Loucy (cell line): ENCODE data around the gene SELENOF.

Experiments
- H2AFZ ChIP-seq: fragments of 200-600 bp; sonication (generic); 2 replicates; pipeline ENCODE4 v1.6.0; 2016; ENCODE audit warnings: antibody characterized with exemption, mild to moderate bottlenecking, low read length, moderate library complexity
- H3F3A ChIP-seq: fragments of 200-600 bp; 2 replicates; pipeline ENCODE4 v1.6.0; 2016; ENCODE audit warnings: antibody characterized with exemption, low read depth, mild to moderate bottlenecking
- H3K27me3 ChIP-seq: fragments of 200-600 bp; sonication (generic); 2 replicates; pipeline ENCODE4 v1.6.1; 2014; ENCODE audit warnings: low read length, mild to moderate bottlenecking; ENCODE audit not compliant: insufficient read depth, poor library complexity, severe bottlenecking
- H3K36me3 ChIP-seq: fragments of 200-600 bp; sonication (generic); 2 replicates; pipeline ENCODE4 v1.6.1; 2016; ENCODE audit warnings: low read length; ENCODE audit not compliant: insufficient read depth
- H3K4me1 ChIP-seq: fragments of 200-600 bp; sonication (generic); 2 replicates; pipeline ENCODE4 v1.5.1; 2014; ENCODE audit warnings: low read length, mild to moderate bottlenecking; ENCODE audit not compliant: insufficient read depth, poor library complexity, severe bottlenecking
- H3K4me2 ChIP-seq: fragments of 200-600 bp; sonication (generic); 2 replicates; pipeline ENCODE4 v1.6.0; 2014; ENCODE audit warnings: antibody characterized with exemption, low read length, low read depth, mild to moderate bottlenecking; ENCODE audit not compliant: poor library complexity, severe bottlenecking
- H3K4me3 ChIP-seq: fragments of 200-600 bp; sonication (generic); 2 replicates; pipeline ENCODE4 v1.5.1; 2014; ENCODE audit warnings: low read length, mild to moderate bottlenecking, mixed read lengths; ENCODE audit not compliant: poor library complexity, severe bottlenecking
- H3K79me2 ChIP-seq: fragments of 200-600 bp; sonication (generic); 2 replicates; pipeline ENCODE4 v1.6.1; 2014; ENCODE audit warnings: low read length; ENCODE audit not compliant: insufficient read depth
- H3K9ac ChIP-seq: fragments of 200-600 bp; sonication (generic); 2 replicates; pipeline ENCODE4 v1.6.0; 2014; ENCODE audit warnings: mild to moderate bottlenecking, low read depth, low read length, moderate library complexity; ENCODE audit not compliant: poor library complexity, severe bottlenecking
- H3K9me2 ChIP-seq: fragments of 200-600 bp; sonication (generic); replicated peaks from 2 replicates; pipeline ENCODE4 v1.6.1; 2016; ENCODE audit warnings: low read depth, low read length, mixed read lengths
- H3K9me3 ChIP-seq: fragments of 200-600 bp; sonication (generic); 2 replicates; pipeline ENCODE4 v1.6.1; 2014; ENCODE audit warnings: mild to moderate bottlenecking, antibody characterized with exemption, low read length, low read depth; ENCODE audit not compliant: insufficient read depth
- H4K20me1 ChIP-seq: fragments of 200-600 bp; sonication (generic); 2 replicates; pipeline ENCODE4 v1.6.0; 2014; ENCODE audit warnings: antibody characterized with exemption, low read length, mild to moderate bottlenecking; ENCODE audit not compliant: insufficient read depth, poor library complexity, severe bottlenecking
- EZH2phosphoT487 ChIP-seq: fragments of 200-600 bp; IDR thresholded peaks from 2 replicates; pipeline ENCODE4 v1.6.1; 2018; ENCODE audit warnings: antibody characterized with exemption, mild to moderate bottlenecking, moderate library complexity, borderline replicate concordance
- TF ChIP-seq, protein P1 (sequence below): fragments of 200-600 bp; sonication (generic); conservative IDR thresholded peaks from 2 replicates; pipeline ENCODE4 v1.5.1; 2014; ENCODE audit warnings: mild to moderate bottlenecking, antibody characterized with exemption, low read length

Gene SELENOF

DNA sequence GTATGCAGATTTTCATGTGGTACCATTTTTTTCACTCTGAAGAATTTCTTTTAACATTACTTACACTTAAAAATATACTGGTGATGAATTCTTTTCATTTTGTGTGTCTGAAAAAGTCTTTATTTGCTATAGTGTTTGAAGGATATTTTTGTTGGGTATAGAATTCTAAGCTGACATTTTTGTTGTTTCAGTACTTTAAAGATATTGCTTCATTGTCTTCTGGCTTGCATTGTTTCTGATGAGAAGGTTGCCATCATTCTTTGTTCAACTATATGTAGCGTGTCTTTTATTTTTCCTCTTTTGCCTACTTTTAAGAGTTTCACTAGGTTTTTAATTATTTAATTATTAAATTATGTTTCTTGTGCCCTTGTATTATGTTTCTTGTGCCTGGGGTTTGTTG lies 8.5 kb upstream of the SELENOF start:
- no peaks in the 10 kb centered on the region for H3K9me2 ChIP-seq
- no peak overlapping the region for H3K9ac ChIP-seq
- no peaks in the 10 kb centered on the region for H3K27me3 ChIP-seq
- no peaks in the 10 kb centered on the region for H3K36me3 ChIP-seq
- peaks cover 15% of the 10 kb centered on the region; the same call in 1 of the 2 replicates for H3K9me3 ChIP-seq
- no peak overlapping the region for H2AFZ ChIP-seq
- no peaks in the 10 kb centered on the region for H3F3A ChIP-seq
- TF ChIP-seq, protein P1, sequence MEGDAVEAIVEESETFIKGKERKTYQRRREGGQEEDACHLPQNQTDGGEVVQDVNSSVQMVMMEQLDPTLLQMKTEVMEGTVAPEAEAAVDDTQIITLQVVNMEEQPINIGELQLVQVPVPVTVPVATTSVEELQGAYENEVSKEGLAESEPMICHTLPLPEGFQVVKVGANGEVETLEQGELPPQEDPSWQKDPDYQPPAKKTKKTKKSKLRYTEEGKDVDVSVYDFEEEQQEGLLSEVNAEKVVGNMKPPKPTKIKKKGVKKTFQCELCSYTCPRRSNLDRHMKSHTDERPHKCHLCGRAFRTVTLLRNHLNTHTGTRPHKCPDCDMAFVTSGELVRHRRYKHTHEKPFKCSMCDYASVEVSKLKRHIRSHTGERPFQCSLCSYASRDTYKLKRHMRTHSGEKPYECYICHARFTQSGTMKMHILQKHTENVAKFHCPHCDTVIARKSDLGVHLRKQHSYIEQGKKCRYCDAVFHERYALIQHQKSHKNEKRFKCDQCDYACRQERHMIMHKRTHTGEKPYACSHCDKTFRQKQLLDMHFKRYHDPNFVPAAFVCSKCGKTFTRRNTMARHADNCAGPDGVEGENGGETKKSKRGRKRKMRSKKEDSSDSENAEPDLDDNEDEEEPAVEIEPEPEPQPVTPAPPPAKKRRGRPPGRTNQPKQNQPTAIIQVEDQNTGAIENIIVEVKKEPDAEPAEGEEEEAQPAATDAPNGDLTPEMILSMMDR: no peak
- TF ChIP-seq EZH2phosphoT487: no peak
- H3K4me3 ChIP-seq: no peak overlapping the region
- peaks cover 4% of the 10 kb centered on the region for H4K20me1 ChIP-seq
- H3K4me1 ChIP-seq: peaks cover 18% of the 10 kb centered on the region
- H3K79me2 ChIP-seq: peaks cover 69% of the 10 kb centered on the region
- no peak overlapping the region for H3K4me2 ChIP-seq

GRCh38 chr1:86916752-86917151 lies 2.8 kb upstream of the SELENOF start:
- Histone ChIP-seq H3F3A (no peaks in the 10 kb centered on the region), H3K4me3 (peak overlapping the region; percentile 94), H3K79me2 (peaks cover 84% of the 10 kb centered on the region), H3K4me2 (peak overlapping the region; percentile 95), H2AFZ (no peak overlapping the region), H3K36me3 (no peaks in the 10 kb centered on the region), H3K9ac (no peak overlapping the region), H3K9me2 (no peaks in the 10 kb centered on the region), H3K9me3 (0 out of 2 replicates have a peak, but pooled peaks cover 3% of the 10 kb centered on the region), H4K20me1 (peaks cover 31% of the 10 kb centered on the region), H3K4me1 (peaks cover 52% of the 10 kb centered on the region), H3K27me3 (no peaks in the 10 kb centered on the region)
- TF ChIP-seq, protein P1: no peak
- TF ChIP-seq EZH2phosphoT487: no peak

- peaks cover 61% of the 10 kb centered on the region for H3K4me1 ChIP-seq
- no peaks in the 10 kb centered on the region for H3F3A ChIP-seq
- H3K27me3 ChIP-seq: no peaks in the 10 kb centered on the region
- peak overlapping the region; percentile 95 for H3K4me2 ChIP-seq
- peak overlapping the region; percentile 91 for H3K9ac ChIP-seq
- H3K36me3 ChIP-seq: no peaks in the 10 kb centered on the region
- H3K9me3 ChIP-seq: no peaks in the 10 kb centered on the region
- peak overlapping the region; percentile 91 for H2AFZ ChIP-seq
- H3K4me3 ChIP-seq: peak overlapping the region; percentile 94
- no peaks in the 10 kb centered on the region for H3K9me2 ChIP-seq
- peaks cover 85% of the 10 kb centered on the region for H3K79me2 ChIP-seq
- peaks cover 41% of the 10 kb centered on the region for H4K20me1 ChIP-seq
- no peak for TF ChIP-seq EZH2phosphoT487
- TF ChIP-seq, protein P1: no peak
Observed at GRCh38 chr1:86915737-86916235, 1.9 kb upstream of the SELENOF start.
